PC-3 (cell line): Measurements from ENCODE around the gene CLEC17A. TPM values are rescaled to one million over a fixed set of nuclear protein-coding genes. Genes with fewer than 3 reads are reported as not detected.
"Not testable (repeated sequence)": the region's sequence is repeated elsewhere in the genome, so short reads cannot be mapped to it uniquely, and the experiment has no call there.

ENCODE experiments used
- ATAC-seq: fragments of 200-7000 bp; cut with Tn5 transposase; 2 replicates; pipeline ENCODE4 v1.9.1; 2020; ENCODE audit warnings: mild to moderate bottlenecking, moderate library complexity
- BruUV-seq: library from RNA; stranded (reverse); fragments of 400-500 nt; replicated peaks from 2 replicates; lab custom pipeline; 2021; lab: Mats Ljungman, UMichigan
- CTCF ChIA-PET: fragments of 300-600 bp; sonication (Branson Sonifier 250); formaldehyde crosslinking; loops from one replicate; lab custom pipeline; 2022; ENCODE audit warnings: antibody characterized with exemption; lab: Charles Lee
- POLR2A ChIA-PET: fragments of 300-600 bp; sonication (Branson Sonifier 250); formaldehyde crosslinking; loops from one replicate; lab custom pipeline; 2022; ENCODE audit warnings: antibody characterized with exemption; ENCODE audit not compliant: unreplicated experiment; lab: Charles Lee
- DNase-seq: peaks from one replicate; pipeline ENCODE4 v3.0.0-alpha.2; 2015
- H2AFZ ChIP-seq: fragments of 300-600 bp; sonication (generic); 2 replicates; pipeline ENCODE4 v1.6.0; 2016; ENCODE audit warnings: antibody characterized with exemption, low read length
- H3F3A ChIP-seq: fragments of 300-600 bp; sonication (generic); one replicate; pipeline ENCODE4 v1.6.0; 2017; ENCODE audit warnings: antibody characterized with exemption, low read length, control low read depth, mild to moderate bottlenecking; ENCODE audit not compliant: unreplicated experiment
- H3K27ac ChIP-seq: fragments of 300-600 bp; sonication (generic); 2 replicates; pipeline ENCODE4 v1.5.1; 2016; ENCODE audit warnings: mild to moderate bottlenecking, low read length
- H3K27me3 ChIP-seq: fragments of 300-600 bp; sonication (generic); 2 replicates; pipeline ENCODE4 v1.6.1; 2016; ENCODE audit warnings: low read length, mixed read lengths
- H3K36me3 ChIP-seq: fragments of 300-600 bp; sonication (generic); 2 replicates; pipeline ENCODE4 v1.6.1; 2016; ENCODE audit warnings: low read depth, mixed run types, low read length, mixed read lengths
- H3K4me1 ChIP-seq: fragments of 300-600 bp; sonication (generic); 2 replicates; pipeline ENCODE4 v1.5.1; 2016; ENCODE audit warnings: low read length; ENCODE audit not compliant: insufficient read depth
- H3K4me2 ChIP-seq: fragments of 300-600 bp; sonication (generic); 2 replicates; pipeline ENCODE4 v1.6.0; 2016; ENCODE audit warnings: low read length
- H3K4me3 ChIP-seq: fragments of 300-600 bp; sonication (generic); 2 replicates; pipeline ENCODE4 v1.5.1; 2016; ENCODE audit warnings: mild to moderate bottlenecking, low read length, mixed read lengths
- H3K79me2 ChIP-seq: fragments of 300-600 bp; sonication (generic); 2 replicates; pipeline ENCODE4 v1.6.1; 2017; ENCODE audit warnings: low read length, mixed read lengths
- H3K9ac ChIP-seq: fragments of 300-600 bp; sonication (generic); 2 replicates; pipeline ENCODE4 v1.6.0; 2016; ENCODE audit warnings: mild to moderate bottlenecking, low read length
- H3K9me2 ChIP-seq: fragments of 300-600 bp; sonication (generic); replicated peaks from 2 replicates; pipeline ENCODE4 v1.6.1; 2016; ENCODE audit warnings: mixed run types, low read length, mixed read lengths
- H3K9me3 ChIP-seq: fragments of 300-600 bp; sonication (generic); 2 replicates; pipeline ENCODE4 v1.6.1; 2016; ENCODE audit warnings: low read length, mixed read lengths
- H4K20me1 ChIP-seq: fragments of 300-600 bp; sonication (generic); 2 replicates; pipeline ENCODE4 v1.6.1; 2016; ENCODE audit warnings: low read length, mixed read lengths
- EZH2 ChIP-seq: fragments of 300-600 bp; sonication (generic); IDR thresholded peaks from one replicate; pipeline ENCODE4 v1.6.1; 2017; ENCODE audit warnings: antibody characterized with exemption, mild to moderate bottlenecking, low read length; ENCODE audit not compliant: unreplicated experiment
- EZH2phosphoT487 ChIP-seq: fragments of 300-600 bp; sonication (generic); IDR thresholded peaks from 2 replicates; pipeline ENCODE4 v1.6.1; 2018; ENCODE audit warnings: mild to moderate bottlenecking, antibody characterized with exemption, low read length, borderline replicate concordance
- intact Hi-C: fragments of 100-400 bp; cut with micrococcal nuclease; formaldehyde crosslinking; loops from 2 replicates; pipeline ENCODE4 v1.9.0; 2023
- total RNA-seq: library from RNA; depleted of rRNA; stranded (reverse); fragments of >200 nt; gene quantifications from 2 replicates; pipeline ENCODE4 v1.2.3, GENCODE V29; 2014
- TF ChIP-seq, protein P1 (sequence below): fragments of 300-600 bp; sonication (generic); conservative IDR thresholded peaks from 2 replicates; pipeline ENCODE4 v1.5.1; 2017; ENCODE audit warnings: antibody characterized with exemption, low read depth, mild to moderate bottlenecking, low read length

CLEC17A gene
- total RNA-seq, 1 experiment from 2014 or later, result not detected

DNA sequence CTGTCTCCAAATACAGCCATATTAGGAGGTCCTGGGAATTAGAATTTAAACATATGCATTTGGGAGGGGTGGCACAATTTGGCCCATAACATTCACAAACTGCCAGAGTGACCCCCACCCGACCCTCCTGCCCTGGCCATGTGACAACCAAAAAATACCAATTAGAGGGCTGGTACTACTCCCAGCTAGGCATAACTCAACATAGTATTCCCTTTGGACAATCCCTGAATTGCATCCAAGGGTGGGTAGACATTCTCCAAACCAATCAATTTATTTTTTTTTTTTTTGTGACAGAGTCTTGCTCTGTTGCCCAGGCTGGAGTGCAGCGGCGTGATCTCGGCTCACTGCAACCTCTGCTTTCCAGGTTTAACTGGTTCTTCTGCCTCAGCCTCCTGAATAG is 29.8 kb downstream of the CLEC17A start:
- H3K4me1 ChIP-seq, result no peaks in the 10 kb centered on the region
- CTCF ChIA-PET, result no interaction called here
- no peak overlapping the region for H2AFZ ChIP-seq
- TF ChIP-seq EZH2 (no peak), EZH2phosphoT487 (no peak)
- TF ChIP-seq, protein P1, sequence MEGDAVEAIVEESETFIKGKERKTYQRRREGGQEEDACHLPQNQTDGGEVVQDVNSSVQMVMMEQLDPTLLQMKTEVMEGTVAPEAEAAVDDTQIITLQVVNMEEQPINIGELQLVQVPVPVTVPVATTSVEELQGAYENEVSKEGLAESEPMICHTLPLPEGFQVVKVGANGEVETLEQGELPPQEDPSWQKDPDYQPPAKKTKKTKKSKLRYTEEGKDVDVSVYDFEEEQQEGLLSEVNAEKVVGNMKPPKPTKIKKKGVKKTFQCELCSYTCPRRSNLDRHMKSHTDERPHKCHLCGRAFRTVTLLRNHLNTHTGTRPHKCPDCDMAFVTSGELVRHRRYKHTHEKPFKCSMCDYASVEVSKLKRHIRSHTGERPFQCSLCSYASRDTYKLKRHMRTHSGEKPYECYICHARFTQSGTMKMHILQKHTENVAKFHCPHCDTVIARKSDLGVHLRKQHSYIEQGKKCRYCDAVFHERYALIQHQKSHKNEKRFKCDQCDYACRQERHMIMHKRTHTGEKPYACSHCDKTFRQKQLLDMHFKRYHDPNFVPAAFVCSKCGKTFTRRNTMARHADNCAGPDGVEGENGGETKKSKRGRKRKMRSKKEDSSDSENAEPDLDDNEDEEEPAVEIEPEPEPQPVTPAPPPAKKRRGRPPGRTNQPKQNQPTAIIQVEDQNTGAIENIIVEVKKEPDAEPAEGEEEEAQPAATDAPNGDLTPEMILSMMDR, result no peak
- H3K4me2 ChIP-seq, result no peak overlapping the region
- H3K9me3 ChIP-seq, result no peaks in the 10 kb centered on the region
- no peaks in the 10 kb centered on the region for H3F3A ChIP-seq
- no TSS peak for BruUV-seq
- H3K4me3 ChIP-seq, result no peak overlapping the region
- no peaks in the 10 kb centered on the region for H4K20me1 ChIP-seq
- DNase-seq (no peak), ATAC-seq (no peak)
- H3K9ac ChIP-seq, result no peak overlapping the region
- no peaks in the 10 kb centered on the region for H3K79me2 ChIP-seq
- POLR2A ChIA-PET, result no interaction called here
- H3K27ac ChIP-seq, result no peak overlapping the region
- no peaks in the 10 kb centered on the region for H3K36me3 ChIP-seq
- intact Hi-C loops, result no loop called here
- H3K9me2 ChIP-seq, result no peaks in the 10 kb centered on the region
- no peaks in the 10 kb centered on the region for H3K27me3 ChIP-seq

DNA sequence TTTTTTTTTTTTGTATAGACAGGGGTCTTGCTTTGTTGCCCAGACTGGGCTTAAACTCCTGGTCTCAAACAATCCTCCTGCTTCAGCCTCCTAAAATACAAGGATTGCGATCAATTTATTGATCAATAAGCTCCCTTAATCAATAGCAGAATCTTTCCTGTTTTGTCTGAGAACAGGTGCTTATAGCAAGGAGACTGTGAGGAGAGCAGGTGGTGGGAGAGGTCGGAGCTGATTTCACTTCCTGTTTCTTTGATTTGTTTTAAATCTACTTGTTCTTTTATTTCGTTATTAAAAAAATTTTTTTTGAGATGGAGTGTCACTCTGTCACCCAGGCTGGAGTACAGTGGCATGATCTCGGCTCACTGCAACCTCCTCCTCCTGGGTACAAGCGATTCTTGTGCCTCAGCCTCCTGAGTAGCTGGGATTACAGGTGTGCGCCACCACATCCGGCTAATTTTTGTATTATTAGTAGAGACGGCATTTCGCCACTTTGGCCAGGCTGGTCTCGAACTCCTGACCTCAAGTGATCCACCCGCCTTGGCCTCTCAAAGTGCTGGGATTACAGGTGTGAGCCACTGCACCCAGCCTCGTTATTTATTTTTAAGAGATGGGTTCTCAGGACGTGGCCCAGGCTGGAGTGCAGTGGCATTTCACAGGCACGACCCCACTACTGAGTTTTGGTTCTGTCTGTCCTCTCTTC is 30.7 kb downstream of the CLEC17A start:
- POLR2A ChIA-PET, H3F3A ChIP-seq, DNase-seq, H3K79me2 ChIP-seq, intact Hi-C loops, H3K4me1 ChIP-seq, H3K4me3 ChIP-seq, H4K20me1 ChIP-seq, H3K9me3 ChIP-seq, CTCF ChIA-PET, ATAC-seq, H3K27ac ChIP-seq, H3K4me2 ChIP-seq, H3K36me3 ChIP-seq, H2AFZ ChIP-seq, H3K9me2 ChIP-seq, H3K27me3 ChIP-seq, BruUV-seq, H3K9ac ChIP-seq: not testable (repeated sequence)

DNA sequence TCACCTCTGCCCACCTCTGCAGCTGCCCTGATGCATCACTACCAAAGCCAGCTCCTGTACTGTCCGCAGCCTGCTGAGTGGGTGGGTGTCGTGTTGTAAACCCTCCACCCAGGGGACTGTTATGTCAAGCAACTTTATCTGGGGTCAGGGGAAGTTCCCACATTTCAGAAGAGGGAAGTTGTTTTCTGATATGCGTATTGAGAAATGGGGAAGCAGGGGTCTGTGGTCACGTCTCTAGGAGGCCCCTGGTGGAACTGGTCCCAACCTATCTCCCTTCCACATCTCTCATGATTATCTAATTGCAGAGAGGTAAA is 31.2 kb downstream of the CLEC17A start:
- CTCF ChIA-PET, result no interaction called here
- TF ChIP-seq, protein P1, result no peak
- TF ChIP-seq EZH2 (no peak), EZH2phosphoT487 (no peak)
- intact Hi-C loops, result no loop called here

More for the DNA sequence above, 31.2 kb downstream of the CLEC17A start:
- Histone ChIP-seq H3F3A (no peaks in the 10 kb centered on the region), H3K9ac (no peak overlapping the region), H4K20me1 (no peaks in the 10 kb centered on the region), H3K27me3 (no peaks in the 10 kb centered on the region), H2AFZ (no peak overlapping the region), H3K9me2 (no peaks in the 10 kb centered on the region), H3K4me1 (no peaks in the 10 kb centered on the region), H3K79me2 (no peaks in the 10 kb centered on the region), H3K27ac (no peak overlapping the region), H3K36me3 (no peaks in the 10 kb centered on the region), H3K4me3 (no peak overlapping the region), H3K4me2 (no peak overlapping the region), H3K9me3 (no peaks in the 10 kb centered on the region; the same call in 1 of the 2 replicates)
- ATAC-seq, result no peak
- POLR2A ChIA-PET, result no interaction called here
- no TSS peak for BruUV-seq
- no peak for DNase-seq
